Breast epithelium (tissue), 3 donors: ENCODE results near the gene HAUS3.

ENCODE experiments used
- CTCF ChIP-seq, 3 donors: fragments of 450-650 bp; IDR thresholded peaks; one replicate each; pipeline ENCODE4 v1.5.1; 2016 to 2017; ENCODE audit warnings: antibody characterized with exemption in 3 of 3, mild to moderate bottlenecking in 3 of 3, moderate library complexity in 3 of 3
- POLR2A ChIP-seq: fragments of 450-650 bp; IDR thresholded peaks from one replicate; pipeline ENCODE4 v1.6.1; 2016; ENCODE audit warnings: antibody characterized with exemption, mild to moderate bottlenecking, moderate library complexity
- POLR2AphosphoS5 ChIP-seq, 3 donors: sonication (generic); formaldehyde crosslinking; IDR thresholded peaks; one replicate each; pipeline ENCODE4 v1.6.1; 2017; ENCODE audit warnings: antibody characterized with exemption in 3 of 3

GRCh38 chr4:2271279-2272025 is 29.5 kb upstream of the HAUS3 start:
- no peak for TF ChIP-seq POLR2AphosphoS5 (IDR thresholded peaks at IDR 0.05)
- TF ChIP-seq CTCF (IDR thresholded peaks at IDR 0.05), result no peak
- TF ChIP-seq POLR2A, result no peak
